ENCODE measurements around the gene TMEM209.

Gene TMEM209

GRCh38 chr7:130216750-130217149 lies 11.5 kb upstream of the TMEM209 start:
- Histone ChIP-seq H3K9me3 (ENCODE audit: control insufficient read depth, insufficient read depth, low read depth, low read length) (no peaks in the 10 kb centered on the region), H3K27ac (ENCODE audit: low read depth, low read length) (no peak overlapping the region), H3K9ac (ENCODE audit: low read length) (no peak overlapping the region), H3K4me1 (ENCODE audit: control insufficient read depth, insufficient read depth, low read length) (no peaks in the 10 kb centered on the region), H3K4me3 (ENCODE audit: low read depth, low read length) (no peak overlapping the region), H3K36me3 (ENCODE audit: control insufficient read depth, insufficient read depth, low read length) (no peaks in the 10 kb centered on the region), H3K27me3 (ENCODE audit: control insufficient read depth, insufficient read depth, low read length) (no peaks in the 10 kb centered on the region)

- H3K27ac ChIP-seq (ENCODE audit: low read depth, low read length), result no peak overlapping the region
- no peaks in the 10 kb centered on the region for H3K9me3 ChIP-seq (ENCODE audit: control insufficient read depth, insufficient read depth, low read depth, low read length)
- H3K9ac ChIP-seq (ENCODE audit: low read length), result no peak overlapping the region
- H3K36me3 ChIP-seq (ENCODE audit: control insufficient read depth, insufficient read depth, low read length), result no peaks in the 10 kb centered on the region
- H3K27me3 ChIP-seq (ENCODE audit: control insufficient read depth, insufficient read depth, low read length), result no peaks in the 10 kb centered on the region
- H3K4me3 ChIP-seq (ENCODE audit: low read depth, low read length), result no peak overlapping the region
- H3K4me1 ChIP-seq (ENCODE audit: control insufficient read depth, insufficient read depth, low read length), result no peaks in the 10 kb centered on the region
Observed at GRCh38 chr7:130216025-130216424, 10.8 kb upstream of the TMEM209 start.

- Histone ChIP-seq H3K27me3 (ENCODE audit: control insufficient read depth, insufficient read depth, low read length) (no peaks in the 10 kb centered on the region), H3K9me3 (ENCODE audit: control insufficient read depth, insufficient read depth, low read depth, low read length) (no peaks in the 10 kb centered on the region), H3K4me3 (ENCODE audit: low read depth, low read length) (no peak overlapping the region), H3K9ac (ENCODE audit: low read length) (no peak overlapping the region), H3K4me1 (ENCODE audit: control insufficient read depth, insufficient read depth, low read length) (no peaks in the 10 kb centered on the region), H3K27ac (ENCODE audit: low read depth, low read length) (no peak overlapping the region), H3K36me3 (ENCODE audit: control insufficient read depth, insufficient read depth, low read length) (no peaks in the 10 kb centered on the region)
Observed at GRCh38 chr7:130213828-130214227, 8.6 kb upstream of the TMEM209 start.

- no peaks in the 10 kb centered on the region for H3K9me3 ChIP-seq (ENCODE audit: control insufficient read depth, insufficient read depth, low read depth, low read length)
- H3K4me1 ChIP-seq (ENCODE audit: control insufficient read depth, insufficient read depth, low read length), result no peaks in the 10 kb centered on the region
- no peaks in the 10 kb centered on the region for H3K36me3 ChIP-seq (ENCODE audit: control insufficient read depth, insufficient read depth, low read length)
- no peak overlapping the region for H3K4me3 ChIP-seq (ENCODE audit: low read depth, low read length)
- H3K9ac ChIP-seq (ENCODE audit: low read length), result no peak overlapping the region
- no peaks in the 10 kb centered on the region for H3K27me3 ChIP-seq (ENCODE audit: control insufficient read depth, insufficient read depth, low read length)
- H3K27ac ChIP-seq (ENCODE audit: low read depth, low read length), result no peak overlapping the region
Observed at GRCh38 chr7:130210181-130210935, 5.2 kb upstream of the TMEM209 start.

- H3K27me3 ChIP-seq (ENCODE audit: control insufficient read depth, insufficient read depth, low read length), result no peaks in the 10 kb centered on the region
- H3K9ac ChIP-seq (ENCODE audit: low read length), result no peak overlapping the region
Observed at GRCh38 chr7:130208516-130208915, 3.3 kb upstream of the TMEM209 start.

DNA sequence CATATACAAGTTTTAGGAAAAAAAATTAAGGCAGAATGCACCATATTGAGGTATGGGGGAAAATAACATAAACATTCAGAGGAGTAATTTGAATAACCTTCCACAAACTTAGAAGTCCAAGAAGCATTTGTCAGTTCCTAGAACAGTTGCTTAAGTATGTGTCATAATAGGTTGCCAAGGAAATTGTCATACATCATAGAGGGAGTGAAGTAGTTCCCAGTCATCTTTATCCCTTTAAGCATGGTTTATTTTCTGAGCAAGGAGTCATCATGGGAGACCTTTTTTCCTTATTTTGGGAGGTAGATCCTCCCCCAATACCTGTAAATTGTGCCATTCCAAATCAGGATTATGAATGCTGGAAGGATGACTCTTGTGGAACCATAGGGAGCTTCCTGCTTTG lies 2.4 kb upstream of the TMEM209 start, which contains the start of gene SSMEM1:
SSMEM1 (plus strand) TSS at position 219 of the 400 bp plus-strand sequence; CDS start at position 270, 51 bp downstream.
- Histone ChIP-seq H3K9ac (ENCODE audit: low read length) (no peak within 1 kb of the TSS), H3K36me3 (ENCODE audit: control insufficient read depth, insufficient read depth, low read length) (peaks cover 12% of the 10 kb centered on the region), H3K4me1 (ENCODE audit: control insufficient read depth, insufficient read depth, low read length) (no peaks in the 10 kb centered on the region), H3K27ac (ENCODE audit: low read depth, low read length) (no peak within 1 kb of the TSS), H3K27me3 (ENCODE audit: control insufficient read depth, insufficient read depth, low read length) (no peaks in the 10 kb centered on the region), H3K9me3 (ENCODE audit: control insufficient read depth, insufficient read depth, low read depth, low read length) (no peaks in the 10 kb centered on the region), H3K4me3 (ENCODE audit: low read depth, low read length) (no peak within 1 kb of the TSS)

More at GRCh38 chr7:130208516-130208915, 3.3 kb upstream of the TMEM209 start:
- Histone ChIP-seq H3K9me3 (ENCODE audit: control insufficient read depth, insufficient read depth, low read depth, low read length) (no peaks in the 10 kb centered on the region), H3K4me3 (ENCODE audit: low read depth, low read length) (no peak overlapping the region), H3K27ac (ENCODE audit: low read depth, low read length) (no peak overlapping the region), H3K4me1 (ENCODE audit: control insufficient read depth, insufficient read depth, low read length) (no peaks in the 10 kb centered on the region), H3K36me3 (ENCODE audit: control insufficient read depth, insufficient read depth, low read length) (peaks cover 3% of the 10 kb centered on the region)

GRCh38 chr7:130207033-130207432 lies 1.8 kb upstream of the TMEM209 start:
- no peak overlapping the region for H3K9ac ChIP-seq (ENCODE audit: low read length)
- H3K9me3 ChIP-seq (ENCODE audit: control insufficient read depth, insufficient read depth, low read depth, low read length), result no peaks in the 10 kb centered on the region
- H3K4me1 ChIP-seq (ENCODE audit: control insufficient read depth, insufficient read depth, low read length), result no peaks in the 10 kb centered on the region
- H3K27ac ChIP-seq (ENCODE audit: low read depth, low read length), result no peak overlapping the region
- no peak overlapping the region for H3K4me3 ChIP-seq (ENCODE audit: low read depth, low read length)
- H3K36me3 ChIP-seq (ENCODE audit: control insufficient read depth, insufficient read depth, low read length), result peaks cover 18% of the 10 kb centered on the region
- no peaks in the 10 kb centered on the region for H3K27me3 ChIP-seq (ENCODE audit: control insufficient read depth, insufficient read depth, low read length)

- Histone ChIP-seq H3K4me1 (ENCODE audit: control insufficient read depth, insufficient read depth, low read length) (no peaks in the 10 kb centered on the region), H3K4me3 (ENCODE audit: low read depth, low read length) (no peak overlapping the region), H3K36me3 (ENCODE audit: control insufficient read depth, insufficient read depth, low read length) (peaks cover 63% of the 10 kb centered on the region)
Observed at GRCh38 chr7:130201796-130202195, 3.4 kb downstream of the TMEM209 start.

DNA sequence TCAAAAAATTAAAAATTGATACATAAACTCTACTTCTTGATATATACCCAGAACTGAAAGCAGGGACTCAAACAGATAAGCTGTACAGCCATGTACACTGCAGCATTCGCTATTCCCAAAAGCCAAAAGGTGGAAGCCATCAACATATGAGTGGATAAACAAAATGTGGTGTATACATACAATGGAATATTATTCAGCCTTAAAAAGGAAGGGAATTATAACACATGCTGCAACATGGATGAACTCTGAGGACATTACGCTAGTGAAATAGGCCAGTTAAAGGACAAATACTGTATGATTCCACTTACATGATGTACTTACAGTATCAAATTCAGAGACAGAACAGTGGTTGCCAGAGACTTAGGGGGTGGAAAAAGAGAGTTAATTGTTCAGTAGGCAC lies 8.1 kb downstream of the TMEM209 start:
- Histone ChIP-seq H3K9ac (ENCODE audit: low read length) (no peak overlapping the region), H3K4me3 (ENCODE audit: low read depth, low read length) (no peak overlapping the region), H3K9me3 (ENCODE audit: control insufficient read depth, insufficient read depth, low read depth, low read length) (no peaks in the 10 kb centered on the region), H3K4me1 (ENCODE audit: control insufficient read depth, insufficient read depth, low read length) (no peaks in the 10 kb centered on the region), H3K36me3 (ENCODE audit: control insufficient read depth, insufficient read depth, low read length) (peaks cover 78% of the 10 kb centered on the region), H3K27ac (ENCODE audit: low read depth, low read length) (no peak overlapping the region), H3K27me3 (ENCODE audit: control insufficient read depth, insufficient read depth, low read length) (no peaks in the 10 kb centered on the region)

More at GRCh38 chr7:130201796-130202195, 3.4 kb downstream of the TMEM209 start:
- Histone ChIP-seq H3K9me3 (ENCODE audit: control insufficient read depth, insufficient read depth, low read depth, low read length) (no peaks in the 10 kb centered on the region), H3K27ac (ENCODE audit: low read depth, low read length) (no peak overlapping the region), H3K9ac (ENCODE audit: low read length) (no peak overlapping the region), H3K27me3 (ENCODE audit: control insufficient read depth, insufficient read depth, low read length) (no peaks in the 10 kb centered on the region)

DNA sequence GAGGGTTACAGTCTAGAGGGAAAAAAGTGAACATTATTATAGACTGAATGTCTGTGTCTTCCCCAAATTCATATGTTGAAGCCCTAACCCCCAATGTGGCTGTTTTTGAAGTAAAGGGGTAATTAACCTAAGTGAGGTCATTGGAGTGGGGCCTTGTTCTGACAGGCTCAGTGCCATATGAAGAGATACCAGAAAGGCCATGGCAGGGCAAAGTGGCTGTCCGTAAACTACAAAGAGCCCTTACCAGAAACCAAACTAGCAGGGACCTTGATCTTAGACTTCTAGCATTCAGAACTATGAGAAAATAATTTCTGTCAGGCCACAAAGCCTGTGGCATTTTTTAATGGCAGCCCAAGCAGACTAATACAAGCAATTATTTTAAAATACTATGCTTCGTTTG lies 8.7 kb downstream of the TMEM209 start:
- Histone ChIP-seq H3K27me3 (ENCODE audit: control insufficient read depth, insufficient read depth, low read length) (no peaks in the 10 kb centered on the region), H3K27ac (ENCODE audit: low read depth, low read length) (no peak overlapping the region), H3K4me1 (ENCODE audit: control insufficient read depth, insufficient read depth, low read length) (no peaks in the 10 kb centered on the region), H3K4me3 (ENCODE audit: low read depth, low read length) (no peak overlapping the region), H3K9me3 (ENCODE audit: control insufficient read depth, insufficient read depth, low read depth, low read length) (no peaks in the 10 kb centered on the region), H3K9ac (ENCODE audit: low read length) (no peak overlapping the region), H3K36me3 (ENCODE audit: control insufficient read depth, insufficient read depth, low read length) (peaks cover 77% of the 10 kb centered on the region)

GRCh38 chr7:130195396-130195795 lies 9.8 kb downstream of the TMEM209 start:
- peaks cover 77% of the 10 kb centered on the region for H3K36me3 ChIP-seq (ENCODE audit: control insufficient read depth, insufficient read depth, low read length)

More at GRCh38 chr7:130195396-130195795, 9.8 kb downstream of the TMEM209 start:
- H3K4me1 ChIP-seq (ENCODE audit: control insufficient read depth, insufficient read depth, low read length), result no peaks in the 10 kb centered on the region
- no peak overlapping the region for H3K4me3 ChIP-seq (ENCODE audit: low read depth, low read length)
- no peaks in the 10 kb centered on the region for H3K9me3 ChIP-seq (ENCODE audit: control insufficient read depth, insufficient read depth, low read depth, low read length)
- no peak overlapping the region for H3K9ac ChIP-seq (ENCODE audit: low read length)
- no peak overlapping the region for H3K27ac ChIP-seq (ENCODE audit: low read depth, low read length)
- H3K27me3 ChIP-seq (ENCODE audit: control insufficient read depth, insufficient read depth, low read length), result no peaks in the 10 kb centered on the region

Measured in HUES6 (cell line).